ENCODE data around the gene SPOCK1. TPM values are rescaled to one million over a fixed set of nuclear protein-coding genes. Genes with fewer than 3 reads are reported as not detected.

Gene SPOCK1
- polyA plus RNA-seq, 2 of the 4 experiments (the other 2 are of a cell fraction), result 28.9 to 40.8 TPM

- 63% methylated on average over 1 of the region's 1 CpG for WGBS (ENCODE audit: missing lambda C conversion rate)
- POLR2A ChIA-PET, result no interaction called here
Measured at GRCh38 chr5:137414112-137414755, 84.9 kb downstream of the SPOCK1 start.

GRCh38 chr5:137412136-137412535 lies 87.0 kb downstream of the SPOCK1 start:
- WGBS (ENCODE audit: missing lambda C conversion rate), result 95% methylated on average over 1 of the region's 1 CpG
- ATAC-seq (no peak), FAIRE-seq (no peak), DNase-seq (ENCODE audit: low read depth in 1 of 2, low spot score in 1 of 2) (no peak)
- TF ChIP-seq EHF (CRISPR knock-in tag; IDR thresholded peaks at IDR 0.05), result no peak
- TF ChIP-seq FOSB (CRISPR knock-in tag; IDR thresholded peaks at IDR 0.05), result no peak
- TF ChIP-seq MAX (IDR thresholded peaks at IDR 0.05), result no peak
- no peak for TF ChIP-seq HOXB5 (CRISPR knock-in tag; IDR thresholded peaks at IDR 0.05)
- no peak for TF ChIP-seq POLR2AphosphoS2 (conservative IDR thresholded peaks at IDR 0.05; ENCODE audit: low read length)
- TF ChIP-seq MAZ (IDR thresholded peaks at IDR 0.05; ENCODE audit: borderline replicate concordance, low read depth, low read length), result no peak
- TF ChIP-seq RNF2 (IDR thresholded peaks at IDR 0.05; ENCODE audit: borderline replicate concordance, low read depth), result no peak
- Histone ChIP-seq H3K4me1 (no peaks in the 10 kb centered on the region), H3K4me2 (no peak overlapping the region), H3K9me3 (no peaks in the 10 kb centered on the region), H3K27ac (no peak overlapping the region), H3K4me3 (no peak overlapping the region)
- ChIA-PET CTCF (interaction anchor here (0.6 kb wide), 1 partner anchor 10 kb away, joined by 3 read pairs; no protein-coding TSS in a partner anchor), POLR2A (no interaction called here)

More at GRCh38 chr5:137414112-137414755, 84.9 kb downstream of the SPOCK1 start:
- CTCF ChIA-PET, result interaction anchor here (0.9 to 1.5 kb wide), 3 partner anchors 10 to 84 kb away, joined by 3 to 5 read pairs (median 4); partner anchors contain the start of gene SPOCK1
- Histone ChIP-seq H3K27ac (no peak overlapping the region), H3K9me3 (no peaks in the 10 kb centered on the region), H3K4me1 (no peaks in the 10 kb centered on the region), H3K4me3 (no peak overlapping the region), H3K4me2 (no peak overlapping the region)
- no peak for TF ChIP-seq REST (IDR thresholded peaks at IDR 0.05)
- ATAC-seq, result no peak
- no peak for FAIRE-seq
- no peak for DNase-seq (ENCODE audit: low read depth in 1 of 2, low spot score in 1 of 2)

GRCh38 chr5:137410234-137411010 lies 88.7 kb downstream of the SPOCK1 start:
- H3K4me3 ChIP-seq, result no peak overlapping the region
- DNase-seq (ENCODE audit: low read depth in 1 of 2, low spot score in 1 of 2), result no peak
- whole genome bisulfite sequencing (ENCODE audit: missing lambda C conversion rate), result 38% methylated on average over 4 of the region's 4 CpGs

More at GRCh38 chr5:137410234-137411010, 88.7 kb downstream of the SPOCK1 start:
- TF ChIP-seq CBX2 (IDR thresholded peaks at IDR 0.05; ENCODE audit: borderline replicate concordance, low read depth) (no peak), RCOR1 (IDR thresholded peaks at IDR 0.05; ENCODE audit: low read depth, low read length) (no peak), RFX5 (IDR thresholded peaks at IDR 0.05) (no peak), MAZ (IDR thresholded peaks at IDR 0.05; ENCODE audit: borderline replicate concordance, low read depth, low read length) (no peak), ZC3H11A (IDR thresholded peaks at IDR 0.05) (no peak), HEYL (CRISPR knock-in tag; IDR thresholded peaks at IDR 0.05) (no peak), MYC (IDR thresholded peaks at IDR 0.05; ENCODE audit: borderline replicate concordance, low read length) (no peak), SMC3 (IDR thresholded peaks at IDR 0.05) (no peak), ELK1 (IDR thresholded peaks at IDR 0.05; ENCODE audit: low read depth, low read length) (no peak), PBX3 (IDR thresholded peaks at IDR 0.05) (no peak), PHF8 (IDR thresholded peaks at IDR 0.05; ENCODE audit: borderline replicate concordance, low read depth) (no peak), USF2 (IDR thresholded peaks at IDR 0.05) (no peak)
- H3K9me3 ChIP-seq, result no peaks in the 10 kb centered on the region
- H3K4me2 ChIP-seq, result no peak overlapping the region
- ChIA-PET CTCF (interaction anchor here (1.2 to 1.6 kb wide), 2 partner anchors 16 to 29 kb away, joined by 3 to 5 read pairs; no protein-coding TSS in a partner anchor), POLR2A (interaction anchor here (0.6 kb wide), 1 partner anchor 106 kb away, joined by 3 read pairs; no protein-coding TSS in a partner anchor)
- H3K4me1 ChIP-seq, result no peaks in the 10 kb centered on the region
- FAIRE-seq (no peak), ATAC-seq (no peak)
- H3K27ac ChIP-seq, result no peak overlapping the region
